NB4 (cell line): Measurements from ENCODE around the gene IQCH.

Experiments used
- MYC ChIP-seq: IDR thresholded peaks from 2 replicates; pipeline ENCODE4 v1.6.1; 2011; ENCODE audit warnings: low read depth, low read length
- TF ChIP-seq, protein P1 (sequence below): IDR thresholded peaks from one replicate; pipeline ENCODE4 v1.5.1; 2012; ENCODE audit warnings: low read depth, low read length
- TF ChIP-seq, protein P2 (sequence below): IDR thresholded peaks from 2 replicates; pipeline ENCODE4 v1.6.1; 2011; ENCODE audit warnings: low read depth, low read length

- TF ChIP-seq, protein P1, sequence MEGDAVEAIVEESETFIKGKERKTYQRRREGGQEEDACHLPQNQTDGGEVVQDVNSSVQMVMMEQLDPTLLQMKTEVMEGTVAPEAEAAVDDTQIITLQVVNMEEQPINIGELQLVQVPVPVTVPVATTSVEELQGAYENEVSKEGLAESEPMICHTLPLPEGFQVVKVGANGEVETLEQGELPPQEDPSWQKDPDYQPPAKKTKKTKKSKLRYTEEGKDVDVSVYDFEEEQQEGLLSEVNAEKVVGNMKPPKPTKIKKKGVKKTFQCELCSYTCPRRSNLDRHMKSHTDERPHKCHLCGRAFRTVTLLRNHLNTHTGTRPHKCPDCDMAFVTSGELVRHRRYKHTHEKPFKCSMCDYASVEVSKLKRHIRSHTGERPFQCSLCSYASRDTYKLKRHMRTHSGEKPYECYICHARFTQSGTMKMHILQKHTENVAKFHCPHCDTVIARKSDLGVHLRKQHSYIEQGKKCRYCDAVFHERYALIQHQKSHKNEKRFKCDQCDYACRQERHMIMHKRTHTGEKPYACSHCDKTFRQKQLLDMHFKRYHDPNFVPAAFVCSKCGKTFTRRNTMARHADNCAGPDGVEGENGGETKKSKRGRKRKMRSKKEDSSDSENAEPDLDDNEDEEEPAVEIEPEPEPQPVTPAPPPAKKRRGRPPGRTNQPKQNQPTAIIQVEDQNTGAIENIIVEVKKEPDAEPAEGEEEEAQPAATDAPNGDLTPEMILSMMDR: no peak
- TF ChIP-seq, protein P2, sequence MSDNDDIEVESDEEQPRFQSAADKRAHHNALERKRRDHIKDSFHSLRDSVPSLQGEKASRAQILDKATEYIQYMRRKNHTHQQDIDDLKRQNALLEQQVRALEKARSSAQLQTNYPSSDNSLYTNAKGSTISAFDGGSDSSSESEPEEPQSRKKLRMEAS: no peak
- TF ChIP-seq MYC: no peak
These were observed 251.3 kb downstream of the IQCH start for GRCh38 chr15:67505675-67506572.
